Keratinocyte (primary cell): ENCODE results near the gene ZC3H4. TPM values are rescaled to one million over a fixed set of nuclear protein-coding genes. Genes with fewer than 3 reads are reported as not detected.

Experiments used
- DNase-seq: peaks from one replicate; pipeline ENCODE4 v3.0.0-alpha.2; 2011; ENCODE audit warnings: low read depth, missing footprints, low spot score
- FAIRE-seq: peaks from 2 replicates; lab custom pipeline; 2011; peaks lifted over from hg19 to GRCh38; lab: Jason Lieb, UNC
- H2AFZ ChIP-seq: 2 replicates; pipeline ENCODE4 v1.6.0; 2012; ENCODE audit warnings: low read length, control low read depth, inconsistent platforms; ENCODE audit not compliant: control insufficient read depth
- H3K27ac ChIP-seq: 2 replicates; pipeline ENCODE4 v1.5.1; 2011; ENCODE audit warnings: low read length; ENCODE audit not compliant: control insufficient read depth, insufficient read depth
- H3K27me3 ChIP-seq: 3 replicates; pipeline ENCODE4 v1.6.0; 2011; ENCODE audit warnings: low read length; ENCODE audit not compliant: control insufficient read depth, insufficient read depth; ENCODE audit errors: extremely low read depth
- H3K36me3 ChIP-seq, 2 experiments: 2 replicates in 1 of 2; 3 replicates in 1 of 2; pipeline ENCODE4 v1.5.1; 2011; ENCODE audit warnings: low read length in 2 of 2, mild to moderate bottlenecking in 1 of 2; ENCODE audit not compliant: control insufficient read depth in 2 of 2, insufficient read depth in 2 of 2; ENCODE audit errors: extremely low read depth in 1 of 2
- H3K4me1 ChIP-seq: 3 replicates; pipeline ENCODE4 v1.5.1; 2011; ENCODE audit warnings: low read length; ENCODE audit not compliant: control insufficient read depth, insufficient read depth; ENCODE audit errors: extremely low read depth
- H3K4me2 ChIP-seq: 3 replicates; pipeline ENCODE4 v1.6.0; 2011; ENCODE audit warnings: low read depth, low read length; ENCODE audit not compliant: control insufficient read depth, insufficient read depth; ENCODE audit errors: extremely low read depth
- H3K4me3 ChIP-seq, 3 experiments: fragments of 200-600 bp in 1 of 3; sonication (generic) in 1 of 3; 2 replicates in 2 of 3; 3 replicates in 1 of 3; pipeline ENCODE4 v1.5.1; 2011 to 2016; ENCODE audit warnings: low read length in 3 of 3, mild to moderate bottlenecking in 3 of 3, control low read depth in 2 of 3, inconsistent platforms in 1 of 3, low read depth in 1 of 3, mixed read lengths in 1 of 3, mixed run types in 1 of 3, moderate library complexity in 1 of 3; ENCODE audit not compliant: control insufficient read depth in 2 of 3, insufficient read depth in 2 of 3; ENCODE audit errors: extremely low read depth in 1 of 3
- H3K79me2 ChIP-seq: 2 replicates; pipeline ENCODE4 v1.6.0; 2012; ENCODE audit warnings: low read length; ENCODE audit not compliant: control insufficient read depth, insufficient read depth
- H3K9ac ChIP-seq: 3 replicates; pipeline ENCODE4 v1.6.0; 2011; ENCODE audit warnings: low read length; ENCODE audit not compliant: control insufficient read depth, insufficient read depth; ENCODE audit errors: extremely low read depth
- H3K9me1 ChIP-seq: 3 replicates; pipeline ENCODE4 v1.6.0; 2011; ENCODE audit warnings: low read length; ENCODE audit not compliant: control insufficient read depth, insufficient read depth; ENCODE audit errors: extremely low read depth
- H3K9me3 ChIP-seq: 2 replicates; pipeline ENCODE4 v1.5.1; 2012; ENCODE audit warnings: low read depth, low read length; ENCODE audit not compliant: control insufficient read depth
- H4K20me1 ChIP-seq: 3 replicates; pipeline ENCODE4 v1.6.0; 2011; ENCODE audit warnings: low read length; ENCODE audit not compliant: control insufficient read depth, insufficient read depth; ENCODE audit errors: extremely low read depth
- CTCF ChIP-seq, 3 experiments: IDR thresholded peaks in 1 of 3; conservative IDR thresholded peaks in 1 of 3; optimal IDR thresholded peaks in 1 of 3; 2 replicates in 2 of 3; 3 replicates in 1 of 3; pipeline versions ENCODE3 to v1.5.1; 2011; ENCODE audit warnings: low read length in 3 of 3, mild to moderate bottlenecking in 3 of 3, moderate library complexity in 2 of 3, control low read depth in 1 of 3, inconsistent platforms in 1 of 3; ENCODE audit not compliant: insufficient read depth in 2 of 3; ENCODE audit errors: extremely low read depth in 1 of 3
- EZH2 ChIP-seq: IDR thresholded peaks from one replicate; pipeline ENCODE4 v1.6.1; 2012; ENCODE audit warnings: inconsistent platforms, mild to moderate bottlenecking, low read length, moderate library complexity
- dilution Hi-C: fragments of 300-500 bp; cut with MboI; formaldehyde crosslinking; loops from one replicate; pipeline ENCODE4 v1.7.0; 2020; ENCODE audit warnings: low sequenced_read_pairs; ENCODE audit not compliant: extremely low pct_ligation_motif_present
- polyA plus RNA-seq, 5 experiments: library from polyadenylated mRNA; depleted of rRNA in 3 of 5; stranded (reverse) in 3 of 5; stranded (forward) in 1 of 5; unstranded in 1 of 5; fragments of >200 nt; gene quantifications; 1 replicate in 1 of 5; 2 replicates in 3 of 5; 3 replicates in 1 of 5; pipeline versions ENCODE4 v1.2.1 to v1.2.3, GENCODE V29; 2011 to 2012; ENCODE audit warnings: missing spikeins in 2 of 5, low read depth in 1 of 5, low replicate concordance in 1 of 5

Gene ZC3H4
- polyA plus RNA-seq, 1 donor (not counting 4 experiments of a cell fraction or from before 2014, with no cell fraction given): 5.6 TPM

DNA sequence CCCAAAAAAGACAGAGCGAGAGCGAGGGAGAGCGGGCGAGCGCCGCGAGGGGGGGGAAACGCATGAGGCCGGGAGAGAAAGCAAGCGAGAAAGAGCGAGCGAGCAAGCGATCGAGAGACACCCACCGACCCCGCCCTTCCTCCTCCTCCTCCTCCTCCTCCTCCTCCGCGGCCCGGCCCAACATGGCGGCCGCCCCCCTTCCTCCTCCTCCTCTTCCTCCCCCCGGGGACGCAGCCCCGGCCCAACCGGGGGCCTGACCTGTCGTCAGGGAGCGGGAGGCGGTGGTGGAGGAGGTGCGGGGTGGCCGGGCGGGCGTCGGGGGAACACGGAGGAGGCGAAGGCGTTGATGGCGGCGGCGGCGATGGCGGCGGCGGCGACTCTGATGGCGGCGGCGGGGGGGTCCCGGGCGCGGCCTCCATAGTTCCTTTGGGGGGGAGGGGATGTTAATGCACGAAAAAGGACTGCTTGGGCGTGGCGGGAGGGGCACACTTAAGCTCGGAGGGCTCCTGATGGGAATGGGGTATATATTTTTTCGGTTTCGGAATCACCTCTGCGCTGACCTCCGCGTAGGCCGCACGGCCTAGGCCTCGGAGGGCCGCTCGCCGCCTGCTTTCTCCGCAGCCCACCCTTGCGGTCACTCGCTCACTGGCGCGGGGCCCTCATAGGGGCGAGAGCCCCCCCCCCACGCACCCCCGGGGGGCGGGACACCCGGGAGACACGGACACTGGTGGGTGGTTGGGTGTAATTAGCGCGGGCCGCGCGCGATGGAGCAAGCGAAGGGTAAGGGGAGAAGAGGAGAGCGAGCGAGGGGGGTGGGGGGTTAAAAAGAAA lies 1.2 kb downstream of the ZC3H4 start:
- H3K9ac ChIP-seq: peak overlapping the region; percentile 99
- peaks cover 36% of the 10 kb centered on the region for H3K79me2 ChIP-seq
- peak overlapping the region; percentile 99 for H3K27ac ChIP-seq
- H3K9me3 ChIP-seq: no peaks in the 10 kb centered on the region
- FAIRE-seq (no peak), DNase-seq (peak; percentile 50)
- dilution Hi-C loops: no loop called here
- H3K4me1 ChIP-seq: peaks cover 38% of the 10 kb centered on the region
- peak overlapping the region; percentile 87 to 94 (median 89) for H3K4me3 ChIP-seq
- H3K9me1 ChIP-seq: no peaks in the 10 kb centered on the region
- no peaks in the 10 kb centered on the region for H3K27me3 ChIP-seq
- TF ChIP-seq EZH2 (no peak), CTCF (optimal IDR thresholded peaks at IDR 0.05 in 1 of 3, IDR thresholded peaks at IDR 0.05 in 1 of 3, conservative IDR thresholded peaks at IDR 0.05 in 1 of 3; ENCODE audit: extremely low read depth in 1 of 3, insufficient read depth in 2 of 3, low read length in 3 of 3) (no peak)
- H3K4me2 ChIP-seq: peak overlapping the region; percentile 94
- peak overlapping the region; percentile 37 for H2AFZ ChIP-seq
- H4K20me1 ChIP-seq: no peaks in the 10 kb centered on the region
- H3K36me3 ChIP-seq: peaks cover 4 to 16% of the 10 kb centered on the region in 2 experiments

DNA sequence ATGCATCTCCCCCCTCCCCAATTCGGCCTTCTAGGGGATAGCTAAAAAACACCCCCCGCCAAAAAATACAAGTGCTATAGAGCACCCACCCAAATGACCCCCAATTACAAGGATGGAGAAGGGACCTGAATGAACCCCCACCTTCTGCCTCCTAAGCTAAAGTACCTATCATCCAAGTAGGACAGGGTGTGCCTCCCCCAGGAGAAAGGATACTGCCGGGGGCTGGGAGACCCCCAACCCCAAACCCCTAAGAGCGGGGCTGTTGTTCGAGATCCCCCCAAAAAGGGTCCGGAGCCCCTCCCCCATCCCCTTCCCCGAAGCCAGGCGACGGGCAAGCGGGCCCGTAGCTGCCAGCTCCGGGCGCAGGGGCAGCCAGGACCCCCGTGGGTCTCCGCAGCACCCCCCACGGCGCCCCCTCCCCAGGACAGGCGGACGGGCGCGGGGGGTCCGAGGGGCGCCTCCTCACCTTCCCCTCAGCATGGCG lies 1.9 kb downstream of the ZC3H4 start:
- Histone ChIP-seq H3K9ac (peak overlapping the region; percentile 99), H4K20me1 (no peaks in the 10 kb centered on the region), H3K36me3 (peaks cover 4 to 20% of the 10 kb centered on the region in 2 experiments), H3K4me1 (peaks cover 42% of the 10 kb centered on the region), H3K79me2 (peaks cover 42% of the 10 kb centered on the region), H3K4me3 (peak overlapping the region; percentile 87 to 94 (median 89)), H3K27ac (peak overlapping the region; percentile 99), H3K27me3 (no peaks in the 10 kb centered on the region), H2AFZ (no peak overlapping the region), H3K9me1 (no peaks in the 10 kb centered on the region), H3K9me3 (no peaks in the 10 kb centered on the region), H3K4me2 (peak overlapping the region; percentile 94)
- dilution Hi-C loops: no loop called here
- FAIRE-seq (no peak), DNase-seq (no peak)
- TF ChIP-seq CTCF (optimal IDR thresholded peaks at IDR 0.05 in 1 of 3, IDR thresholded peaks at IDR 0.05 in 1 of 3, conservative IDR thresholded peaks at IDR 0.05 in 1 of 3; ENCODE audit: extremely low read depth in 1 of 3, insufficient read depth in 2 of 3, low read length in 3 of 3) (no peak), EZH2 (no peak)
